IPS-18a (cell line): ENCODE data around the gene PNMT.
A peak's percentile ranks its signal among the peaks of the same experiment; 100 is the strongest.

Experiments
- H3K27ac ChIP-seq: one replicate; pipeline ENCODE4 v1.5.1; 2013; ENCODE audit warnings: low read length
- H3K27me3 ChIP-seq: one replicate; pipeline ENCODE4 v1.6.1; 2013; ENCODE audit warnings: mild to moderate bottlenecking, low read length; ENCODE audit not compliant: control insufficient read depth, insufficient read depth
- H3K36me3 ChIP-seq: one replicate; pipeline ENCODE4 v1.6.1; 2013; ENCODE audit warnings: low read depth, low read length; ENCODE audit not compliant: control insufficient read depth
- H3K4me1 ChIP-seq: one replicate; pipeline ENCODE4 v1.6.1; 2013; ENCODE audit warnings: low read depth, low read length; ENCODE audit not compliant: control insufficient read depth
- H3K4me3 ChIP-seq: one replicate; pipeline ENCODE4 v1.5.1; 2013; ENCODE audit warnings: low read length
- H3K9ac ChIP-seq: one replicate; pipeline ENCODE4 v1.6.1; 2013; ENCODE audit warnings: mild to moderate bottlenecking, low read length, moderate library complexity
- H3K9me3 ChIP-seq: one replicate; pipeline ENCODE4 v1.6.1; 2013; ENCODE audit warnings: low read depth, low read length; ENCODE audit not compliant: control insufficient read depth

The PNMT gene

GRCh38 chr17:39660397-39661385 lies 7.6 kb upstream of the PNMT start:
- Histone ChIP-seq H3K9me3 (no peaks in the 10 kb centered on the region), H3K27ac (no peak overlapping the region), H3K9ac (no peak overlapping the region), H3K4me1 (peaks cover 15% of the 10 kb centered on the region), H3K27me3 (no peaks in the 10 kb centered on the region), H3K4me3 (no peak overlapping the region), H3K36me3 (peaks cover 3% of the 10 kb centered on the region)

GRCh38 chr17:39661744-39662541 lies 6.3 kb upstream of the PNMT start:
- Histone ChIP-seq H3K4me1 (peaks cover 16% of the 10 kb centered on the region), H3K4me3 (no peak overlapping the region), H3K27ac (no peak overlapping the region), H3K9ac (no peak overlapping the region), H3K36me3 (peaks cover 3% of the 10 kb centered on the region), H3K9me3 (no peaks in the 10 kb centered on the region), H3K27me3 (peaks cover 12% of the 10 kb centered on the region)

- no peak overlapping the region for H3K4me3 ChIP-seq
- no peak overlapping the region for H3K9ac ChIP-seq
- H3K27me3 ChIP-seq, result peaks cover 20% of the 10 kb centered on the region
- H3K27ac ChIP-seq, result no peak overlapping the region
- no peaks in the 10 kb centered on the region for H3K9me3 ChIP-seq
- peaks cover 19% of the 10 kb centered on the region for H3K4me1 ChIP-seq
- peaks cover 3% of the 10 kb centered on the region for H3K36me3 ChIP-seq
Observed at GRCh38 chr17:39662551-39663339, 5.5 kb upstream of the PNMT start.

- H3K4me3 ChIP-seq, result no peak overlapping the region
- H3K4me1 ChIP-seq, result peaks cover 19% of the 10 kb centered on the region
- H3K36me3 ChIP-seq, result peaks cover 3% of the 10 kb centered on the region
- no peaks in the 10 kb centered on the region for H3K9me3 ChIP-seq
- no peak overlapping the region for H3K9ac ChIP-seq
- no peak overlapping the region for H3K27ac ChIP-seq
- H3K27me3 ChIP-seq, result peaks cover 21% of the 10 kb centered on the region
Observed at GRCh38 chr17:39663340-39663687, 4.9 kb upstream of the PNMT start.

- peak overlapping the region; percentile 8 for H3K4me3 ChIP-seq
- H3K27me3 ChIP-seq, result peaks cover 27% of the 10 kb centered on the region
- no peak overlapping the region for H3K27ac ChIP-seq
- no peaks in the 10 kb centered on the region for H3K9me3 ChIP-seq
- H3K9ac ChIP-seq, result no peak overlapping the region
- H3K4me1 ChIP-seq, result peaks cover 19% of the 10 kb centered on the region
- peaks cover 3% of the 10 kb centered on the region for H3K36me3 ChIP-seq
Observed at GRCh38 chr17:39663688-39664580, 4.3 kb upstream of the PNMT start.

GRCh38 chr17:39664581-39665561 lies 3.4 kb upstream of the PNMT start, which contains the start of gene TCAP:
Gene TCAP, plus strand, starts transcription at chr17:39665349. Its CDS starts 11 bp downstream, at chr17:39665360.
- peak within 1 kb of the TSS; percentile 8 for H3K4me3 ChIP-seq
- H3K27ac ChIP-seq, result no peak within 1 kb of the TSS
- H3K4me1 ChIP-seq, result peaks cover 19% of the 10 kb centered on the region
- no peak within 1 kb of the TSS for H3K9ac ChIP-seq
- H3K9me3 ChIP-seq, result no peaks in the 10 kb centered on the region
- H3K27me3 ChIP-seq, result peaks cover 31% of the 10 kb centered on the region
- peaks cover 3% of the 10 kb centered on the region for H3K36me3 ChIP-seq

GRCh38 chr17:39665642-39666224 lies 2.5 kb upstream of the PNMT start:
- Histone ChIP-seq H3K9me3 (no peaks in the 10 kb centered on the region), H3K4me1 (peaks cover 19% of the 10 kb centered on the region), H3K27ac (no peak overlapping the region), H3K9ac (no peak overlapping the region), H3K27me3 (peaks cover 31% of the 10 kb centered on the region), H3K36me3 (no peaks in the 10 kb centered on the region), H3K4me3 (no peak overlapping the region)

GRCh38 chr17:39666231-39666600 lies 2.0 kb upstream of the PNMT start:
- H3K4me3 ChIP-seq, result no peak overlapping the region
- no peaks in the 10 kb centered on the region for H3K36me3 ChIP-seq
- peaks cover 19% of the 10 kb centered on the region for H3K4me1 ChIP-seq
- no peaks in the 10 kb centered on the region for H3K9me3 ChIP-seq
- H3K27me3 ChIP-seq, result peaks cover 31% of the 10 kb centered on the region
- no peak overlapping the region for H3K27ac ChIP-seq
- no peak overlapping the region for H3K9ac ChIP-seq

- Histone ChIP-seq H3K36me3 (no peaks in the 10 kb centered on the region), H3K27ac (no peak overlapping the region), H3K4me1 (peaks cover 19% of the 10 kb centered on the region), H3K9me3 (no peaks in the 10 kb centered on the region), H3K9ac (no peak overlapping the region), H3K4me3 (no peak overlapping the region), H3K27me3 (peaks cover 31% of the 10 kb centered on the region)
Observed at GRCh38 chr17:39666601-39667261, 1.5 kb upstream of the PNMT start.
